GM10266 (cell line): ENCODE results near the gene PRL.

Source experiments
- DNase-seq: peaks from one replicate; pipeline ENCODE4 v3.0.0; 2012; ENCODE audit errors: extremely low spot score
- CTCF ChIP-seq: IDR thresholded peaks from 2 replicates; pipeline ENCODE4 v1.5.1; 2012; ENCODE audit warnings: mild to moderate bottlenecking, low read depth; ENCODE audit not compliant: control insufficient read depth, insufficient read depth; ENCODE audit errors: missing control alignments

Gene PRL

GRCh38 chr6:22296936-22297335 lies at the start of gene PRL:
PRL (minus strand) TSS chr6:22297036; CDS start chr6:22296982, 54 bp downstream.
- DNase-seq = no peak
- no peak for TF ChIP-seq CTCF

- TF ChIP-seq CTCF = no peak
- DNase-seq = no peak
Observed at GRCh38 chr6:22343864-22344263, 47.0 kb upstream of the PRL start.

GRCh38 chr6:22334778-22335177 lies 37.9 kb upstream of the PRL start:
- no peak for TF ChIP-seq CTCF

GRCh38 chr6:22333802-22334201 lies 37.0 kb upstream of the PRL start:
- DNase-seq = no peak
- no peak for TF ChIP-seq CTCF

More at GRCh38 chr6:22334778-22335177, 37.9 kb upstream of the PRL start:
- no peak for DNase-seq

- TF ChIP-seq CTCF = no peak
- DNase-seq = no peak
Observed at GRCh38 chr6:22332711-22333110, 35.9 kb upstream of the PRL start.

- TF ChIP-seq CTCF = no peak
- DNase-seq = no peak
Observed at GRCh38 chr6:22332216-22332615, 35.4 kb upstream of the PRL start.

- DNase-seq = no peak
- no peak for TF ChIP-seq CTCF
Observed at GRCh38 chr6:22330941-22331340, 34.1 kb upstream of the PRL start.

GRCh38 chr6:22328474-22328873 lies 31.6 kb upstream of the PRL start:
- DNase-seq = no peak
- no peak for TF ChIP-seq CTCF
